ENCODE results near the gene CFHR4. TPM values are rescaled to one million over a fixed set of nuclear protein-coding genes. Genes with fewer than 3 reads are reported as not detected.
"Not testable (repeated sequence)": the region's sequence is repeated elsewhere in the genome, so short reads cannot be mapped to it uniquely, and the experiment has no call there.

CFHR4 gene
- total RNA-seq, 1 donor from 2014 or later: not detected

DNA sequence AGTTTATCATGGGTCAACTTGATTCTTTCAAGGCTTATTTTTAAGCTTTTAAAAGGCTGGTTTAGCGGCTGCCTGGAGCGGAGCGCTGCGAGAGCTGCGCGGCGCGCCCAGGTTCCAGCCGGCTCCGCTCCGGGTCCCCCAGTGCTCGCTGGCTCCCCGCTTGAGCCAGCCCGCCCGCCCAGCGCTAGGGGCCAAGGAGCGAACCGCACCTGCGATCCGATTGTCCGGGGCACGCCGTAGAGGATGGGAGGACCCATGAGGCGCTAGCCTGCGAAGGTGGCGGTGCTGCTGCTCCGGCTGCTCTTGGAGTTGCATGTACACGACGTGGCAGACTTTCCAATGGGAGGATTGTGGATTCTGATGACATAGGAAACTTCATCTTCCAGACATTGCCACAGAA is 9.9 kb upstream of the CFHR4 start:
- no peaks in the 10 kb centered on the region for H3K36me3 Mint-ChIP-seq (ENCODE audit: insufficient read depth)
- TF ChIP-seq, protein P1, sequence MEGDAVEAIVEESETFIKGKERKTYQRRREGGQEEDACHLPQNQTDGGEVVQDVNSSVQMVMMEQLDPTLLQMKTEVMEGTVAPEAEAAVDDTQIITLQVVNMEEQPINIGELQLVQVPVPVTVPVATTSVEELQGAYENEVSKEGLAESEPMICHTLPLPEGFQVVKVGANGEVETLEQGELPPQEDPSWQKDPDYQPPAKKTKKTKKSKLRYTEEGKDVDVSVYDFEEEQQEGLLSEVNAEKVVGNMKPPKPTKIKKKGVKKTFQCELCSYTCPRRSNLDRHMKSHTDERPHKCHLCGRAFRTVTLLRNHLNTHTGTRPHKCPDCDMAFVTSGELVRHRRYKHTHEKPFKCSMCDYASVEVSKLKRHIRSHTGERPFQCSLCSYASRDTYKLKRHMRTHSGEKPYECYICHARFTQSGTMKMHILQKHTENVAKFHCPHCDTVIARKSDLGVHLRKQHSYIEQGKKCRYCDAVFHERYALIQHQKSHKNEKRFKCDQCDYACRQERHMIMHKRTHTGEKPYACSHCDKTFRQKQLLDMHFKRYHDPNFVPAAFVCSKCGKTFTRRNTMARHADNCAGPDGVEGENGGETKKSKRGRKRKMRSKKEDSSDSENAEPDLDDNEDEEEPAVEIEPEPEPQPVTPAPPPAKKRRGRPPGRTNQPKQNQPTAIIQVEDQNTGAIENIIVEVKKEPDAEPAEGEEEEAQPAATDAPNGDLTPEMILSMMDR (IDR thresholded peaks at IDR 0.05; ENCODE audit: unreplicated experiment): no peak
- DNase-seq (ENCODE audit: low spot score, unreplicated experiment): peak; percentile 48

DNA sequence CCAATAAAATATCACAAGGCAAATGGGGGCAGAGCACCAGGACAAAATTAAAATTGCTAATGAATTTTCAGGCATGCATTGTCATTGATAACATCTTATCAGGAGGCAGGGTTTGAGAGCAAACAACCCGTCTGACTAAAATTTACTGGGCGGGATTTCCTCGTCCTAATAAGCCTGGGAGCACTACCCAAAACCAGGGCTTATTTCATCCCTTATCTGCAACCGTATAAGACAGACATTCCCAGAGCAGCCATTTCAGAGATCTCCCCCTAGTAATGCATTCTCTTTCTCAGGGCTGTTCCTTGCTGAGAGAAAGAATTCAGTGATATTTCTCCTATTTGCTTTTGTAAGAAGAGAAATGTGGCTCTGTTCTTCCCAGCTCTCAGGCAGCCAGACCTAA is 1.3 kb upstream of the CFHR4 start:
- not testable (repeated sequence) for H3K4me1 Mint-ChIP-seq (ENCODE audit: low read depth); DNase-seq (ENCODE audit: low spot score, unreplicated experiment); H3K36me3 Mint-ChIP-seq (ENCODE audit: insufficient read depth); H3K27ac Mint-ChIP-seq; H3K4me3 Mint-ChIP-seq (ENCODE audit: low read depth); H3K27me3 Mint-ChIP-seq; H3K9me3 Mint-ChIP-seq (ENCODE audit: low read depth)

More for the DNA sequence above, 9.9 kb upstream of the CFHR4 start:
- H3K4me3 Mint-ChIP-seq (ENCODE audit: low read depth): peak overlapping the region; percentile 40
- H3K4me1 Mint-ChIP-seq (ENCODE audit: low read depth): peaks cover 1% of the 10 kb centered on the region
- no peak overlapping the region for H3K27ac Mint-ChIP-seq
- H3K9me3 Mint-ChIP-seq (ENCODE audit: low read depth): peaks cover 7% of the 10 kb centered on the region
- H3K27me3 Mint-ChIP-seq: peaks cover 43% of the 10 kb centered on the region

DNA sequence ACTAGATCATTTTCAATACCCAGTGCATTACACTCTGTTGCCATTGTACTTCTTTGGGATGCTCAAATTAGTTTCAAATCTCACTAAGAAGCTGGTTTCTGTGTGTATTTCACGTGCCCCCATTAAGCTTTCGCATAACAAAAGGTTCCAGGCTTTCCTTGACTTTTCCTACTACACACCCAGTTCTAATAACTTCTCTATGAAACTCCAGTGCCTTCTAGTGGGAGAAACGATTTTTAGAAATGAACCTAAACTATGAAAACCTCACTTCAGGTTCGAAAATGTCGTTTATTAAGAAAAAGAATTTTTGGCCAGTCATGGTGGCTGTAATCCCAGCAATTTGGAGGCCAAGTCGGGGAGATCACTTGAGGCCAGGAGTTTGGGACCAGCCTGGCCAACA is 2.8 kb downstream of the CFHR4 start:
- Mint-ChIP-seq H3K36me3 (ENCODE audit: insufficient read depth) (no peaks in the 10 kb centered on the region), H3K27ac (peak overlapping the region; percentile 41), H3K4me3 (ENCODE audit: low read depth) (no peak overlapping the region), H3K9me3 (ENCODE audit: low read depth) (no peaks in the 10 kb centered on the region), H3K27me3 (no peaks in the 10 kb centered on the region), H3K4me1 (ENCODE audit: low read depth) (no peaks in the 10 kb centered on the region)
- DNase-seq (ENCODE audit: low spot score, unreplicated experiment): no peak
- TF ChIP-seq, protein P1 (IDR thresholded peaks at IDR 0.05; ENCODE audit: unreplicated experiment): no peak

DNA sequence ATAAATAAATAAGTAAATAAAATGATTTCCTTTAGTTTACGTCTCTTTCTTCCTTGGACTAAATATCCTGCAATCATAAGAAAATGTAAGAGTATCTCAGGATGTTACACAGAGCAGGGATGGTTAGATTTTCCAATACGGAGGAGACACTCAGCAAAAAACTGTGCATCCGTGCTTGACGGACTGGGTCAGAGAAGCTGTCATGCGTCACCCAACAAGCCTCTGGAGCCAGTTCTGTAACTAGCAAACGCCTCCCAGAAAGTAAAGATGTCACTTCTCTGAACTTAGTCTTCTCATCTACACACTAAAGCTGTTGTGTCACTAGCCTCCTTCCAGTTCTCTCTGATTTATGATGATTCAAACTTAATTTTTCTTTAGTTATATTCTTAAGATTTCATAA is 3.4 kb downstream of the CFHR4 start:
- no peaks in the 10 kb centered on the region for H3K27me3 Mint-ChIP-seq
- H3K4me3 Mint-ChIP-seq (ENCODE audit: low read depth): no peak overlapping the region
- no peaks in the 10 kb centered on the region for H3K4me1 Mint-ChIP-seq (ENCODE audit: low read depth)
- no peaks in the 10 kb centered on the region for H3K9me3 Mint-ChIP-seq (ENCODE audit: low read depth)
- no peak overlapping the region for H3K27ac Mint-ChIP-seq
- H3K36me3 Mint-ChIP-seq (ENCODE audit: insufficient read depth): no peaks in the 10 kb centered on the region
- TF ChIP-seq, protein P1 (IDR thresholded peaks at IDR 0.05; ENCODE audit: unreplicated experiment): no peak
- DNase-seq (ENCODE audit: low spot score, unreplicated experiment): no peak

DNA sequence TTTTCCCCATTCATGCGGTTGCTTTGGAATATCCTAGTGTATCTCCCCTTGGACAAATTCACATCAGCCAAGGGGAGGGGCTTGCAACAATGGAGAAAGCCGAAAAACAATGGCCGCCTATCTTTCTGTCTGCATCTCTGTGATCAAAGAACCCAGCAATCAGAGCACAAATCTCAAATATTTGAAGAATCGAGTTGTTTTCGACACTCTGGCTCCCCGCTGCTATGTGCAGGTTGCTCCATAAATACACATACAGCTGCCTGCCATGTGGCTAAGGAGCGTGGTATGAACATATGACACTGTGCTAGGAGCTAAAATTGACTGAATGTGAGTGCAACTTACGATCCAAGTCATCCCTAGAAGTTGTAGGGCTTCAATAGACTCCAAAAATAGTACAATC is 8.5 kb downstream of the CFHR4 start:
- Mint-ChIP-seq H3K36me3 (ENCODE audit: insufficient read depth) (no peaks in the 10 kb centered on the region), H3K4me3 (ENCODE audit: low read depth) (no peak overlapping the region), H3K27ac (no peak overlapping the region), H3K9me3 (ENCODE audit: low read depth) (no peaks in the 10 kb centered on the region), H3K27me3 (no peaks in the 10 kb centered on the region), H3K4me1 (ENCODE audit: low read depth) (no peaks in the 10 kb centered on the region)
- TF ChIP-seq, protein P1 (IDR thresholded peaks at IDR 0.05; ENCODE audit: unreplicated experiment): no peak
- no peak for DNase-seq (ENCODE audit: low spot score, unreplicated experiment)

DNA sequence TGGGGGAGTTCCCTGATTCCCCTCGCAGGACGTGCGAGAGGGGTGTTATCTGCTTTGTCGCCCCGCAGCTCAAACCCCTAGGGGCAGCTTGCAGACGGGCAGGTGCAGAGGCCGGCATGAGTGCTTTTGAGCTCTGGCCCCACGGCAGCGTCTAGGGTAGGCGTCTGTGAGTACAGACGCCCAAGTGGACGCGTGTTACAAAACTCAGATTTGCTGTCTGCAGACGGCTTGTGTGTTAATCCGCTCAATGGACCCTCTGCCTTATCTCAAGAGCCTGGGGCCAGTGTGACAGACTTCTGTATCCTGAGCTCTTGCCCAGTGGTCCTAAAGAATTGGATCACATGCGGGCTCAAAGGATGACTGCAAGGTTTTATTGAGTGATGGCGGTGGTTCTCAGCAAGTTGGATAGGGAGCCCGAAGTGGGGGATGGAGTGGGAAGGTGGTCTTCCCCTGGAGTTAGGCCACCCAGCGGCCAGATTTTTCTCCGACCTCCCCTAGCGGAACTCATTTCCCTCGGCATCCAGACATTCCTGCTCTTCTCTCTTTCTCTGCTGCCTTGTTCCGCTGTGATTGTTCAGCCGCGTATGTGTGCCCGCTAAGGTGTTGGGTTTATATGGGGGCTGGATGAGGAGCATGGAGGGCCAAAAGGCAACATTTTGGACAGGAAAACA is 9.4 kb downstream of the CFHR4 start:
- Mint-ChIP-seq H3K4me1 (ENCODE audit: low read depth) (no peaks in the 10 kb centered on the region), H3K9me3 (ENCODE audit: low read depth) (no peaks in the 10 kb centered on the region), H3K27ac (no peak overlapping the region), H3K4me3 (ENCODE audit: low read depth) (no peak overlapping the region), H3K36me3 (ENCODE audit: insufficient read depth) (no peaks in the 10 kb centered on the region), H3K27me3 (no peaks in the 10 kb centered on the region)
- TF ChIP-seq, protein P1 (IDR thresholded peaks at IDR 0.05; ENCODE audit: unreplicated experiment): no peak
- DNase-seq (ENCODE audit: low spot score, unreplicated experiment): no peak

Data from progenitor cell of endocrine pancreas (in vitro differentiated cells).